ENCODE results near the gene PTPRA.
"Not testable (repeated sequence)": the region's sequence is repeated elsewhere in the genome, so short reads cannot be mapped to it uniquely, and the experiment has no call there.

Gene PTPRA

GRCh38 chr20:2998728-2999127 is 125.4 kb downstream of the PTPRA start:
- DNase-seq (ENCODE audit: low spot score): no peak

- no peak for DNase-seq (ENCODE audit: low spot score)
Measured at GRCh38 chr20:3000852-3001523, 127.7 kb downstream of the PTPRA start.

DNA sequence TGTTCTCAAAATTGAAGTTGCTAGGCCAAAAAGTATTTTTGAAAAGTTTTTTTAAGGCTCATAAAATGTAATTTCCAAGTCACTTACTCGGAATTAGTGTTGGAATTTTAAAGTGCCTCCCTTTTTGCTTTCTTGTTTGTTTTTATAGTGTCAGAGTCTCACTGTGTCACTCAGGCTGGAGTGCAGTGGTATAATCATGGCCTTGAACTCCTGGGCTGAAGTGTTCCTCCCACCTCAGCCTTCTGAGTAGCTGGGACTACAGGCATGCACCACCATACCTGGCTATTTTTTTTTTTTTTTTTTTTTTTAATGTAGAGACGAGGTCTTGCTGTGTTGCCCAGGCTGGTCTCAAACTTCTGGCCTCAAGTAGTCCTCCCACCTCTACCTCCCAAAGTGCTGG is 130.1 kb downstream of the PTPRA start:
- no peak for DNase-seq (ENCODE audit: low spot score)

GRCh38 chr20:3010985-3011723 is 137.9 kb downstream of the PTPRA start:
- no peak for DNase-seq (ENCODE audit: low spot score)

DNA sequence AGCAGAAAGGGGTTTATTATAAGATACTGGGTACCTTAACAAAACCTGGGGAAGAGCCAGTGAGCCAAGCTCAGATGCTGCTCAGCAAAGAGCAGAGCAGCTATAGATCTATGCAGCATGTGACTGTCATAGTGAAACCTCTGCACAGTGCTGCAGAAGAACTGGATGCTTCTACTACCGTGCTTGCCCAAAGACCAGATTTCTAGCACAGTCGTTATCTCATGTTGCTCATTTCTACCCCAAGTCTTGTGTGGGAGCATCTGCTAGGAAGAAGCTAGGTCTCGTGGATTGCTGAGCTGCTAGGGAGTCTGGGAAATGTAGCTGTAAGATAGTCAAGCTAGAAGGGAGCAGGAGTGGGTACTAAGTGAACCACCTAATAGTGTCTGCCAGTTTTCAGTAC is 138.5 kb downstream of the PTPRA start:
- no peak for DNase-seq (ENCODE audit: low spot score)

DNA sequence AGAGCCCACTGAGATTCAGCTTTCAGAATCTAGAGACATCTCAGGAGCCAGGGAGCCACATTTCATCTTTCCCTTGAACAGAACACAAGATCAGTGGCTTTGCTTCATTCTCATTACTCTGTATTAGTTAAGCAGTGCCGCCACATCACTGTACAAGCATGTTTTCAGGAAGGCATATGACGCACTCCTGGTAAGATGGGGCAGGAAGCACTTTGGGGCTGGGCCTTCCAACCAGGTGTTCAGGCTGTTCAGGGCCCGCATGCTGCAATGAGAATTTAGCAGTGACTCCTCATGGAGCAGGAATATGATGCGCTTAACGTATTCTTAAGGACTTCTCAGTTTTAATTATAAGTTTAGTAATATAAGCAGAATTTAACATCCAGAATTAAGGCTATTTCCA is 140.5 kb downstream of the PTPRA start:
- DNase-seq (ENCODE audit: low spot score): no peak

DNA sequence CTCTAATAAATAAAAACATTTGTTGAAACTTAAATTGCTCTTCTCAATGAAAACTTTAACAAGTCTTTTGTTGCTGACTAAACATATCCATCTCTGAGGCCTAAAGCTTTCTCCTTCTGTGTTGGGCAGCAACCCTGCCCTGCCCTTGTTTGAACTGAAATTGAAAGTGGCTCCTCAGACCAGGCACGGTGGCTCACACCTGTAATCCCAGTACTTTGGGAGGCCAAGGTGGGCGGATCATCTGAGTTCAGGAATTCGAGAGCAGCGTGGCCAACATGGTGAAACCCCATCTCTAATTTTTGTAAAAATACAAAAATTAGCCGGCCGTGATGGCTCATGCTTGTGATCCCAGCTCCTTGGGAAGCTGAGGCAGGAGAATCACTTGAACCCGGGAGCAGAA is 140.9 kb downstream of the PTPRA start:
- DNase-seq (ENCODE audit: low spot score): no peak

DNA sequence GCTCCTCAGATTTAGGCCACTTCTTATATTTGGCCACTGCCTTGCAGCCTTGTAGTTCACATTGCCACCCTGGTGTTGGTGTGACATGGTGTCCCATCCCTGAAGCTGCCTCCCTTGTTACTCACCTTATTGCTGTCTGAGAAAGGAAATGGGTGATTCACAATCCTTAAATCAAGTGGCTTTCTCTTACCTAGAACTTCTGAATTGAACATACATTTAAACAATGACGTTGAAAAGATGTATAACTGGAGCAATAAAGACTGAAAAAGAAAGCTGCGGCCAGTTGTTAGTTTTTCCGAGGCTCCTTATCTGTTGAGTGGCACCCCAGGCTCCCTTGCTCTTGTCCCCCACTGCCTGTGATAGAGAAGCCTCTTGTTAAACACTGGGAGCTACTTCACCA is 141.4 kb downstream of the PTPRA start:
- no peak for DNase-seq (ENCODE audit: low spot score)

- DNase-seq (ENCODE audit: low spot score): not testable (repeated sequence)
Measured at GRCh38 chr20:3015302-3015701, 142.0 kb downstream of the PTPRA start.

GRCh38 chr20:3021327-3021726 is 148.0 kb downstream of the PTPRA start:
- no peak for DNase-seq (ENCODE audit: low spot score)

DNA sequence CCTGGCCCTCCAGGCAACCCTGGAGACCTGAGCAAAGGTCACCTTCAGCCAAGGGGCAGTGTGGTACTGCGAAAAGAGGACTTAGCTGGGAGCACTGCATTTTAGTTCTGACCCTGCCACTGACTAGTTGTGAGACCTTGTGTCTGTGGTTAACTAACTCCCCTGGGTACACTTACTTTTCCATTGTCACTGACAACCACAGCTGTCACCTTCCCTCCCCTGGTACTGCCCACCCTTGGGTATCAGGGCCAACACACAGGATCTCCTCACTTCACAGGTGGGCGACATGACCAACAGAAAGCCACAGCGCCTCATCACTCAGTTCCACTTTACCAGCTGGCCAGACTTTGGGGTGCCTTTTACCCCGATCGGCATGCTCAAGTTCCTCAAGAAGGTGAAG is 148.5 kb downstream of the PTPRA start:
- DNase-seq (ENCODE audit: low spot score): no peak

GRCh38 chr20:3022559-3023490 is 149.5 kb downstream of the PTPRA start:
- DNase-seq (ENCODE audit: low spot score): not testable (repeated sequence)

- no peak for DNase-seq (ENCODE audit: low spot score)
Measured at GRCh38 chr20:3027987-3028386, 154.7 kb downstream of the PTPRA start.

- no peak for DNase-seq (ENCODE audit: low spot score)
Measured at GRCh38 chr20:3031524-3032147, 158.4 kb downstream of the PTPRA start.

DNA sequence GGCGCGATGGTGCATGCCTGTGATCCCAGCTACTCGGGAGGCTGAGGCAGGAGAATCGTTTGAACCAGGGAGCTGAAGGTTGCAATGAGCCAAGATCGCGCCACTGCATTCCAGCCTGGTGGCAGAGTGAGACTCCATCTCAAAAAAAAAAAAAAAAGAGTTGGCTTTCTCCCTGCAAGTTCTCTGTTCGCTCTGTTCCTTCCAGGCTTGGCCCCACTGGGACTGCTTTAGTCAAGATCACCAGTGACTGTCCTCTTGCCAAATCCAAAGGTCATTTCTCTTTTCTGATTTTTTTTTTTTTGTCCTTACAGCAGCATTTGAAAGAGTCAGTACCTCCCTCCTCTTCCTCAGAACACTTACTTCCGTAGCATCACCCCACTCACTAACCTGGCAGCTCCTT is 159.3 kb downstream of the PTPRA start:
- DNase-seq (ENCODE audit: low spot score): no peak

DNA sequence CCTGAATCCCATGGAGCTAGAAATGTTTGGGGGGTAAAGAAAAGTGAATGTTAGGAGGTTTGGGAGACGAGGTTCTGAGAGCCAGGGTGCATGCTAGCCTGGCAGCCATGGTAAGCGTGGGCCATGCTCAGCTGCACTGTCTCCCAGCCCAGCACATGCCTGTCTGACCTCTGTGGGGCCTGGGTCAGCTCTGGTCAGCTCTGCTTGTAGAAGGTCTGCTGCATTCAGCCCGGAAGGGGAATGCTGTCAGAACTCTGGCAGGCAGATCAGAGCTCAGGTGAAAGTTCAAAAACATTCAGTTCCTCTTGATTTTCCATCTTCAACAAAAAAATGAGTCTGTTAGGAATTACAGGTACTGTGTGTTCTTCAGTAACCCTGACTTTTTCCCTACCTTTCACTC is 164.4 kb downstream of the PTPRA start:
- DNase-seq (ENCODE audit: low spot score): no peak

- no peak for DNase-seq (ENCODE audit: low spot score)
Measured at GRCh38 chr20:3038454-3038853, 165.2 kb downstream of the PTPRA start.

DNA sequence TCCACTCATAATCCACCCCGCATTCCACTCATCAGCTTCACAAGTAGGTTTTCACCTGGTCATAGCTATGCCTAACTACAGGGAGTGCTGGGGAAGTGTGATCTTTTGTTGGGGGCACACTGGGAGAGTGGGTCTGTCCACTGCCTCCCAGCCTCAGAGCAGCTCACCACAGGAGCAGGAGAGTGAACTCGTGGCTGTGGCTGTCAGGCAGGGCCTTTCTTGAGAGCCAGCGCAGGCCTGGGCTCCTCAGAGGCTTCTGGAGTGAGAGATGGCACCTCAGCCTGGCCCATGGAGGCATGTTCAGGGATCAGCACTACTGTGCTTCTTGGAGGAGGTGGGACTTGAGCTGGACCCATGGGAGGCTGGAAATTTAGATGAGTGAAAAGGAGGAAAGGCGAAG is 166.1 kb downstream of the PTPRA start:
- no peak for DNase-seq (ENCODE audit: low spot score)

DNA sequence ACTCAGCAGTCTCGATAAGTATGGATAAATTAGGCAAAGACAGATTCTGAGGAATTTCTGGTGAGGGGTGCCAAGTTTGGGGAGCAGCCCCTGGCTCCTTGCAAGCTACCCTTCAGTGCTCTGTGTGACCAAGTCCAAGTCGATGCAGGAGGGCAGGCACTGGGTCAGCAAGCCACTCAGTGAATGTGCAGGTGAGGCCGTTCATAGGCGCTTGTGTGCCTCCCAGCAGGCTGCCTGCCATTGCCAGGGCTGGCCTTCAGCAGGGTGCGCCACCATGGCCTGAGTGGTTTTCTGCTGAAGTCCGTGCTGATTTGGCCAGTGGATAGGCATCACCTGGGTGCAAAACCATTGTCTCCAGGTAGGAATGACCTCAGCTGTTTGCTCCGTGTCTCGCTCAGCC is 166.8 kb downstream of the PTPRA start:
- DNase-seq (ENCODE audit: low spot score): no peak

GRCh38 chr20:3041854-3042409 is 168.7 kb downstream of the PTPRA start:
- no peak for DNase-seq (ENCODE audit: low spot score)

DNA sequence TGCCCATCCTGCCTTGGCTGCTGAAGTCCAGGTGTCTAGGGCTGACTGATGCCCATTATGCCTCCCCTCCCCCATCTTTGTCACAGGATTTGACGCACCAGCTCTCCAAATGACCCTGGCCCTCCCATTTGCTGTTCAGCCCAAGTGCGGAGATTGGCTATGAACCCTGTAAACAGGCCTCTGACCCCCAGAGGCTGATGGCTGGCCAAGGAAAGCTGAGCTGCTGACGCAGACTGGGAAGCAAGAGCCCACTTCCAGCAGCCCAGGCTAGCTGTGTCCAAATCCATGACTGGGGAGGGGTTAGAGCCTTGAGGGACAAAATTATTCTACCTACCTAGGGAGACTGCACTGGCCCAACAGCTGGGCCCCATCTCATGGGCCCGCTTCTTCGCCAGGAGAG is 169.3 kb downstream of the PTPRA start:
- no peak for DNase-seq (ENCODE audit: low spot score)

GRCh38 chr20:3043322-3043721 is 170.0 kb downstream of the PTPRA start, which contains the start of gene GNRH2:
Gene GNRH2 (plus strand): TSS chr20:3043622. CDS start chr20:3044415, 793 bp downstream.
- no peak for DNase-seq (ENCODE audit: low spot score)

All from kidney capillary endothelial cell (primary cell).